ENCODE measurements around the gene C11orf65.
"Not testable (repeated sequence)": the region's sequence is repeated elsewhere in the genome, so short reads cannot be mapped to it uniquely, and the experiment has no call there.

The C11orf65 gene

GRCh38 chr11:108402241-108402640 is 65.1 kb downstream of the C11orf65 start:
- Histone ChIP-seq H3K27me3 (ENCODE audit: control insufficient read depth, insufficient read depth, low read length) (no peaks in the 10 kb centered on the region), H3K4me1 (ENCODE audit: control insufficient read depth, insufficient read depth, low read length) (no peaks in the 10 kb centered on the region)

DNA sequence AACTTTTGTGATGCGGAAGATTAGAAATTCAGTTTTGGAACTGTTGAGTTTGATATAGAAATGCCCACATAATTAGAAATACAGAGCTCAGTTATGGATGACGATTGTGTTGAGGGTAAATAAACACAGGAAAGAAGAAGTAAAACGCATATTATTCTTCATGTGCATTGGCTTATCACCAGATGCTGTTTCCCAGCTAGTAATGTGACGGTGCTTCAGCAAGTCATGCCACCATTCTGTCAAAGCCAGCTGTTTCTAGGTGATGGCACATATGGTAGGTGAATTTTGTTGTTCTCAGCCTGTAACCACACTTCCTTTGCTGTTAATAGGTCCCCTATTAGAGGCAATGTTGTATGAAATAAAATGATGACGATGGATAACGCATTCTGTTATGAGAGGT is 68.9 kb downstream of the C11orf65 start:
- H3K27me3 ChIP-seq (ENCODE audit: control insufficient read depth, insufficient read depth, low read length), result no peaks in the 10 kb centered on the region
- H3K9ac ChIP-seq (ENCODE audit: low read depth, low read length), result no peak overlapping the region
- no peaks in the 10 kb centered on the region for H3K36me3 ChIP-seq (ENCODE audit: insufficient read depth, low read length)
- H3K4me2 ChIP-seq (ENCODE audit: low read length), result no peak overlapping the region
- H3K9me3 ChIP-seq (replicated peaks; ENCODE audit: low read length), result no peaks in the 10 kb centered on the region
- H3K4me3 ChIP-seq (ENCODE audit: low read length), result no peak overlapping the region
- H3K4me1 ChIP-seq (ENCODE audit: control insufficient read depth, insufficient read depth, low read length), result no peaks in the 10 kb centered on the region

More at GRCh38 chr11:108402241-108402640, 65.1 kb downstream of the C11orf65 start:
- H3K9me3 ChIP-seq (replicated peaks; ENCODE audit: low read length), result no peaks in the 10 kb centered on the region
- no peak overlapping the region for H3K4me3 ChIP-seq (ENCODE audit: low read length)
- no peak overlapping the region for H3K4me2 ChIP-seq (ENCODE audit: low read length)
- H3K9ac ChIP-seq (ENCODE audit: low read depth, low read length), result no peak overlapping the region
- no peaks in the 10 kb centered on the region for H3K36me3 ChIP-seq (ENCODE audit: insufficient read depth, low read length)

- not testable (repeated sequence) for H3K9me3 ChIP-seq (replicated peaks; ENCODE audit: low read length); H3K4me3 ChIP-seq (ENCODE audit: low read length); H3K4me1 ChIP-seq (ENCODE audit: control insufficient read depth, insufficient read depth, low read length); H3K4me2 ChIP-seq (ENCODE audit: low read length); H3K27me3 ChIP-seq (ENCODE audit: control insufficient read depth, insufficient read depth, low read length); H3K9ac ChIP-seq (ENCODE audit: low read depth, low read length); H3K36me3 ChIP-seq (ENCODE audit: insufficient read depth, low read length)
These were observed 70.7 kb downstream of the C11orf65 start for GRCh38 chr11:108396672-108397071.

DNA sequence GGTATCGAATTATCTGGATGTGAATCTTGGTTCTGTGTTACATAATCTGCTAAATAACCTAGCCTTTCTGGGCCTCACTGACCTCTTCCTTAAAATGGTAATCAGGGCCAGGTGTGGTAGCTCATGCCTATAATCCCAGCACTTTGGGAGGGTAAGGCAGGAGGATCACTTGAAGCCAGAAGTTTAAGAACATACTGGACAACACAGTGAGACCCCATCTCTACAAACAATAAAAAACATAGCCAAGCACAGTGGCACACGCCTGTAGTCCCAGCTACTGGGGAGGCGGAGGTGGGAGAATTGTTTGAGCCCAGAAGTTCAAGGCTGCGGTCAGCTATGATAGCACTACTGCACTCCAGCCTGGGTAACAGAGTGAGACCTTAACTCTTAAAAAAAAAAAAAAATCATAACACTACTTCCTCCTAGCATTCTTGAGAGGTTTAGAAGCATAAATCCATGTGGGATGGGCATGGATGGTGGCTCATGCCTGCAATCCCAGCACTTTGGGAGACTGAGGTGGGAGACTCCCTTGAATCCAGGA is 72.5 kb downstream of the C11orf65 start:
- no peak overlapping the region for H3K9ac ChIP-seq (ENCODE audit: low read depth, low read length)
- H3K9me3 ChIP-seq (replicated peaks; ENCODE audit: low read length), result no peaks in the 10 kb centered on the region
- H3K4me2 ChIP-seq (ENCODE audit: low read length), result no peak overlapping the region
- no peaks in the 10 kb centered on the region for H3K36me3 ChIP-seq (ENCODE audit: insufficient read depth, low read length)
- H3K27me3 ChIP-seq (ENCODE audit: control insufficient read depth, insufficient read depth, low read length), result no peaks in the 10 kb centered on the region
- H3K4me1 ChIP-seq (ENCODE audit: control insufficient read depth, insufficient read depth, low read length), result no peaks in the 10 kb centered on the region
- no peak overlapping the region for H3K4me3 ChIP-seq (ENCODE audit: low read length)

DNA sequence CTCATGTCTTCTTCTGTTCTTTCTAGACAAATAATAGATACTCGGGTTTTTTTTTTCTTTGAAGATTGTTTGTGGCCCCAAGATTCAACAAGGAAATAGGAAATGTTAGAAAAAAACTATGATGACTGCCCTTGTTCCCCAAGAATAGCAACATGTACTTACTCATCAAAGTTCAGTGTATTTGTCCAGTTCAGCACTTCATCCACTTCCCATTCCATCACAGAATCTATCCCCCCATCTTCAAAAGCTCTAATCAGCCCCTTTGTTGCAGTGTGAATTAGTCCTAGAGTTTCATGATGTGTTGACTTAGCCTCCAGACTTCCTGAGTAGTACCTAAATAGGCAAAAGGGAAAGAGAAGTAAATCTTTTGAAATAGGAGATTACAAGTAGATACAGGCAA is 74.3 kb downstream of the C11orf65 start:
- Histone ChIP-seq H3K36me3 (ENCODE audit: insufficient read depth, low read length) (no peaks in the 10 kb centered on the region), H3K4me2 (ENCODE audit: low read length) (no peak overlapping the region), H3K4me3 (ENCODE audit: low read length) (no peak overlapping the region), H3K9me3 (replicated peaks; ENCODE audit: low read length) (no peaks in the 10 kb centered on the region), H3K9ac (ENCODE audit: low read depth, low read length) (no peak overlapping the region), H3K27me3 (ENCODE audit: control insufficient read depth, insufficient read depth, low read length) (no peaks in the 10 kb centered on the region), H3K4me1 (ENCODE audit: control insufficient read depth, insufficient read depth, low read length) (no peaks in the 10 kb centered on the region)

DNA sequence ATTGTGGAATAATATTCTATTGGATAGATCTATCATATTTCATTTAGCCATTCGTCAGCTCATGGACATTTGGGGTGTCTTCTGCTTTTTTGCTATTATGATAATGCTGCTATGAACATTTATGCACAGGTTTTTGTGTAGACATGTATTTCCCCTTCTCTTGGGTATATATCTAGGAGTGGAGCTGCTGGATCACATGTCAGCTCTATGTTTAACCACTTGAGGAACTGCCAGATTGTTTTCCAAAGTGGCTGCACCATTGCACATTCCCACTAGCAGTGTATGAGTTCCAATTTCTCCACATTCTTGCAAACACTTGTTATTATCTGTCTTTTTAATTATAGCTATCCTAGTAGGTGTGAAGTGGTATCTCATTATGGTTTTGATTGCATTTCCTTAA is 75.0 kb downstream of the C11orf65 start:
- H3K27me3 ChIP-seq (ENCODE audit: control insufficient read depth, insufficient read depth, low read length), result no peaks in the 10 kb centered on the region
- no peak overlapping the region for H3K4me3 ChIP-seq (ENCODE audit: low read length)
- H3K9ac ChIP-seq (ENCODE audit: low read depth, low read length), result no peak overlapping the region
- no peaks in the 10 kb centered on the region for H3K9me3 ChIP-seq (replicated peaks; ENCODE audit: low read length)
- no peak overlapping the region for H3K4me2 ChIP-seq (ENCODE audit: low read length)
- H3K36me3 ChIP-seq (ENCODE audit: insufficient read depth, low read length), result no peaks in the 10 kb centered on the region
- H3K4me1 ChIP-seq (ENCODE audit: control insufficient read depth, insufficient read depth, low read length), result no peaks in the 10 kb centered on the region

DNA sequence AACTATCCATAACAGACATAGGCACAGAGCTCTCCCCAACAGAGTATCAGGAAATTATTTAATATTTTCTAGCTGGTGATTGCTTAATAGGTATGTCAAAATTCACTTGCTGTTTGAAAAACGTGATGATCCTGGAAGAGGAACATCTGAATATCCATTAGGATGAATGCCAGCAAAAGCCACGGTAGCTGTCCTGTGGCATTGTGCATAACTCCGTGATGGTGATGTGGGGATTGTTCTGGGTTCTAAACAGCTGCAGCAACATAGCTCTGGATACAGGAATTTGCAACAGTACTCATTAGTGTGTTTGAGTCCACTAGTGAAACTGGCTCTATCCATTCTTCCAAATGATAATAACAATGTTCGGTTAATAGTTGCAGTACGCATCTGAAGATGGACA is 78.8 kb downstream of the C11orf65 start:
- Histone ChIP-seq H3K4me3 (ENCODE audit: low read length) (no peak overlapping the region), H3K36me3 (ENCODE audit: insufficient read depth, low read length) (no peaks in the 10 kb centered on the region), H3K4me2 (ENCODE audit: low read length) (no peak overlapping the region), H3K9ac (ENCODE audit: low read depth, low read length) (no peak overlapping the region), H3K9me3 (replicated peaks; ENCODE audit: low read length) (no peaks in the 10 kb centered on the region), H3K27me3 (ENCODE audit: control insufficient read depth, insufficient read depth, low read length) (no peaks in the 10 kb centered on the region), H3K4me1 (ENCODE audit: control insufficient read depth, insufficient read depth, low read length) (no peaks in the 10 kb centered on the region)

DNA sequence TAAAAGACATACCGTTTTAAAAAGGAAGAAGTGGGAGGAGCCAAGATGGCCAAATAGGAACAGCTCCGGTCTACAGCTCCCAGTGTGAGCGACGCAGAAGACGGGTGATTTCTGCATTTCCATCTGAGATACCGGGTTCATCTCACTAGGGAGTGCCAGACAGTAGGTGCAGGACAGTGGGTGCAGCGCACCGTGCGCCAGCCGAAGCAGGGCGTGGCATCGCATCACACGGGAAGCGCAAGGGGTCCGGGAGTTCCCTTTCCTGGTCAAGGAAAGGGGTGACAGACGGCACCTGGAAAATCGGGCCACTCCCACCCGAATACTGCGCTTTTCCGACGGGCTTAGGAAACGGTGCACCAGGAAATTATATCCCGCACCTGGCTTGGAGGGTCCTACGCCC is 93.8 kb downstream of the C11orf65 start:
- not testable (repeated sequence) for H3K4me2 ChIP-seq (ENCODE audit: low read length); H3K9ac ChIP-seq (ENCODE audit: low read depth, low read length); H3K27me3 ChIP-seq (ENCODE audit: control insufficient read depth, insufficient read depth, low read length); H3K4me3 ChIP-seq (ENCODE audit: low read length); H3K36me3 ChIP-seq (ENCODE audit: insufficient read depth, low read length); H3K9me3 ChIP-seq (replicated peaks; ENCODE audit: low read length)
- peaks cover 13% of the 10 kb centered on the region for H3K4me1 ChIP-seq (ENCODE audit: control insufficient read depth, insufficient read depth, low read length)

GRCh38 chr11:108370990-108371389 is 96.3 kb downstream of the C11orf65 start:
- no peaks in the 10 kb centered on the region for H3K9me3 ChIP-seq (replicated peaks; ENCODE audit: low read length)
- no peak overlapping the region for H3K4me2 ChIP-seq (ENCODE audit: low read length)
- H3K9ac ChIP-seq (ENCODE audit: low read depth, low read length), result no peak overlapping the region
- H3K4me1 ChIP-seq (ENCODE audit: control insufficient read depth, insufficient read depth, low read length), result peaks cover 19% of the 10 kb centered on the region
- H3K4me3 ChIP-seq (ENCODE audit: low read length), result no peak overlapping the region
- no peaks in the 10 kb centered on the region for H3K27me3 ChIP-seq (ENCODE audit: control insufficient read depth, insufficient read depth, low read length)
- H3K36me3 ChIP-seq (ENCODE audit: insufficient read depth, low read length), result peaks cover 4% of the 10 kb centered on the region

- H3K4me3 ChIP-seq (ENCODE audit: low read length), result no peak overlapping the region
- H3K9ac ChIP-seq (ENCODE audit: low read depth, low read length), result no peak overlapping the region
- H3K9me3 ChIP-seq (replicated peaks; ENCODE audit: low read length), result no peaks in the 10 kb centered on the region
- no peak overlapping the region for H3K4me2 ChIP-seq (ENCODE audit: low read length)
- H3K27me3 ChIP-seq (ENCODE audit: control insufficient read depth, insufficient read depth, low read length), result no peaks in the 10 kb centered on the region
- peaks cover 7% of the 10 kb centered on the region for H3K36me3 ChIP-seq (ENCODE audit: insufficient read depth, low read length)
- H3K4me1 ChIP-seq (ENCODE audit: control insufficient read depth, insufficient read depth, low read length), result peaks cover 19% of the 10 kb centered on the region
These were observed 97.0 kb downstream of the C11orf65 start for GRCh38 chr11:108370315-108370714.

DNA sequence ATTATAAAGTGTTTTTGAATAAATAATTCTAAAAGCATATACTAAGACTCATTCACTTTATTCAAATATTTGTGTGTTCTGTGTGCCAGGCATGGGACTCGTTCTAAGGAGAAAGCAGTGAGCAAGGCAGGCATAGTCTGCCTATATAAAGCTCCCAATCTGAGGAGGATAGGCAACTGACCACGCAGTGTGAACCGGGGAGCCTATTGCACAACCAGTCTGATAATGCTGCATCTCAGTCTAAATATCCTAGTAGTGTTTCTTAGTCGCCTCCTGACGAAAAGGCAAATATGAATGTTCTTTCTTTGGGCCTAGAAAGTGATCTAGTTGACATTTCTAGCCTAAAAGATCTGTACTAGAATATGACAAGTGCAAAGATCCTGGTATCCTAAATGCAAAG is 98.3 kb downstream of the C11orf65 start:
- Histone ChIP-seq H3K4me1 (ENCODE audit: control insufficient read depth, insufficient read depth, low read length) (peaks cover 31% of the 10 kb centered on the region), H3K4me3 (ENCODE audit: low read length) (no peak overlapping the region), H3K36me3 (ENCODE audit: insufficient read depth, low read length) (peaks cover 11% of the 10 kb centered on the region), H3K27me3 (ENCODE audit: control insufficient read depth, insufficient read depth, low read length) (no peaks in the 10 kb centered on the region), H3K9me3 (replicated peaks; ENCODE audit: low read length) (no peaks in the 10 kb centered on the region), H3K4me2 (ENCODE audit: low read length) (no peak overlapping the region), H3K9ac (ENCODE audit: low read depth, low read length) (no peak overlapping the region)

DNA sequence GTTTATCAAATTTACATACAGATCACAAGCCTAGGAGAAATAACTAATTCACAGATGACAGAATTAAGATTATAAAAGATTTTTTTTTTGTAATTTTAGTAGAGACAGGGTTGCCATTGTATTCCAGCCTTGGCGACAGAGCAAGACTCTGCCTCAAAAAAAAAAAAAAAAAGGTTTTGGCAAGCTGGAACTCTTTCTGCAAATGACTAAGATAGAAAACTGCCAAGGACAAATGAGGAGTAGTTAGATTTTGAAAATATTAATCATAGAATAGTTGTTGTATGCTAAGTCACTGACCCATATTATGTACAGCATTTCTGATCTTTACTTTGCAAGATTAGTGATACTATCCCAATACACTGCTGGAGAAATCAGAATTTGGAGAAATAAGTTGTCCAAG is 99.2 kb downstream of the C11orf65 start:
- H3K36me3 ChIP-seq (ENCODE audit: insufficient read depth, low read length), result peaks cover 8% of the 10 kb centered on the region
- peaks cover 40% of the 10 kb centered on the region for H3K4me1 ChIP-seq (ENCODE audit: control insufficient read depth, insufficient read depth, low read length)
- H3K9ac ChIP-seq (ENCODE audit: low read depth, low read length), result no peak overlapping the region
- no peak overlapping the region for H3K4me3 ChIP-seq (ENCODE audit: low read length)
- no peaks in the 10 kb centered on the region for H3K27me3 ChIP-seq (ENCODE audit: control insufficient read depth, insufficient read depth, low read length)
- peak overlapping the region; percentile 42 for H3K4me2 ChIP-seq (ENCODE audit: low read length)
- no peaks in the 10 kb centered on the region for H3K9me3 ChIP-seq (replicated peaks; ENCODE audit: low read length)

Measured in skeletal muscle satellite cell (primary cell).